Thyroid gland (tissue), 4 donors: ENCODE results near the gene KRT81. TPM values are rescaled to one million over a fixed set of nuclear protein-coding genes. Genes with fewer than 3 reads are reported as not detected.
A peak's percentile ranks its signal among the peaks of the same experiment; 100 is the strongest.

Source experiments
- DNase-seq, 2 donors: peaks; one replicate each; pipeline ENCODE4 v3.0.0-alpha.2; 2019
- H3K27ac ChIP-seq, 3 donors: fragments of 200-600 bp; sonication (generic); 1 replicate in 2 of 3; 2 replicates in 1 of 3; pipeline ENCODE4 v1.5.1; 2016 to 2019; ENCODE audit warnings: mild to moderate bottlenecking in 1 of 3, moderate library complexity in 1 of 3
- H3K27me3 ChIP-seq: fragments of 200-600 bp; sonication (generic); one replicate; pipeline ENCODE4 v1.5.1; 2019
- H3K36me3 ChIP-seq, 2 donors: fragments of 200-600 bp; sonication (generic); one replicate each; pipeline ENCODE4 v1.5.1; 2016 to 2019
- H3K4me1 ChIP-seq, 2 donors: fragments of 200-600 bp; sonication (generic); one replicate each; pipeline ENCODE4 v1.5.1; 2017 to 2019
- H3K4me3 ChIP-seq, 3 donors: fragments of 200-600 bp; sonication (generic); replicated peaks in 1 of 3; 1 replicate in 2 of 3; 2 replicates in 1 of 3; pipeline ENCODE4 v1.5.1; 2016; ENCODE audit warnings: mild to moderate bottlenecking in 1 of 3
- H3K9me3 ChIP-seq: fragments of 200-600 bp; sonication (generic); one replicate; pipeline ENCODE4 v1.5.1; 2017
- CTCF ChIP-seq, 6 experiments: fragments of 200-600 bp in 3 of 6; fragments of 450-650 bp in 3 of 6; sonication (generic) in 3 of 6; IDR thresholded peaks; one replicate each; pipeline ENCODE4 v1.5.1; 2016 to 2019; ENCODE audit warnings: antibody characterized with exemption in 6 of 6, mild to moderate bottlenecking in 2 of 6, inconsistent platforms in 1 of 6, moderate library complexity in 1 of 6
- POLR2A ChIP-seq, 2 donors: fragments of 450-650 bp; IDR thresholded peaks; one replicate each; pipeline ENCODE4 v1.6.1; 2017; ENCODE audit warnings: antibody characterized with exemption in 2 of 2, mild to moderate bottlenecking in 2 of 2, moderate library complexity in 1 of 2
- WGBS, 2 donors: methylation state at CpG; one replicate each; pipeline ENCODE4 v1.1.5; 2017; 5-methylcytosine and 5-hydroxymethylcytosine counted together
- intact Hi-C: fragments of 100-400 bp; cut with DNase I; formaldehyde crosslinking; loops from one replicate; pipeline ENCODE4 v1.15.1; 2023
- total RNA-seq, 4 donors: library from RNA; depleted of rRNA; stranded (reverse); fragments of >200 nt; gene quantifications; one replicate each; pipeline ENCODE4 v1.2.3, GENCODE V29; 2016

KRT81 gene
- total RNA-seq, 4 donors from 2014 or later: 0.11 to 0.71 TPM; not detected in 2

GRCh38 chr12:52247622-52248540 is 43.5 kb downstream of the KRT81 start:
- no peak for TF ChIP-seq CTCF (IDR thresholded peaks at IDR 0.05)
- Histone ChIP-seq H3K36me3 (no peaks in the 10 kb centered on the region), H3K4me1 (peaks cover 67 to 72% of the 10 kb centered on the region in 2 donors), H3K4me3 (no peak overlapping the region), H3K27me3 (no peaks in the 10 kb centered on the region), H3K27ac (peak overlapping the region; percentile 94 to 100 (median 99)), H3K9me3 (no peaks in the 10 kb centered on the region)
- WGBS, 2 donors: 78 to 85% methylated on average over 10 of the region's 10 CpGs
- DNase-seq: peak; percentile 37 to 49
- intact Hi-C loops: no loop called here

GRCh38 chr12:52246720-52247621 is 44.4 kb downstream of the KRT81 start:
- Histone ChIP-seq H3K27me3 (no peaks in the 10 kb centered on the region), H3K4me3 (no peak overlapping the region), H3K27ac (peak overlapping the region; percentile 94 to 100 (median 99)), H3K36me3 (no peaks in the 10 kb centered on the region), H3K4me1 (peaks cover 76 to 82% of the 10 kb centered on the region in 2 donors), H3K9me3 (no peaks in the 10 kb centered on the region)
- WGBS, 2 donors: 47 to 50% methylated on average over 10 of the region's 10 CpGs
- intact Hi-C loops: no loop called here
- TF ChIP-seq CTCF (IDR thresholded peaks at IDR 0.05) (no peak), POLR2A (IDR thresholded peaks at IDR 0.05) (no peak)
- peak; percentile 56 to 59 for DNase-seq

GRCh38 chr12:52245962-52246569 is 45.3 kb downstream of the KRT81 start:
- Histone ChIP-seq H3K4me3 (no peak overlapping the region), H3K36me3 (peaks cover 0 to 3% of the 10 kb centered on the region in 2 donors), H3K27me3 (no peaks in the 10 kb centered on the region), H3K4me1 (peaks cover 81 to 91% of the 10 kb centered on the region in 2 donors), H3K9me3 (no peaks in the 10 kb centered on the region), H3K27ac (peak overlapping the region; percentile 94 to 100 (median 99))
- 64 to 82% methylated on average over 7 of the region's 7 CpGs for WGBS, 2 donors
- intact Hi-C loops: no loop called here
- no peak for DNase-seq
- no peak for TF ChIP-seq POLR2A (IDR thresholded peaks at IDR 0.05)

GRCh38 chr12:52245259-52245961 is 45.9 kb downstream of the KRT81 start:
- TF ChIP-seq POLR2A (IDR thresholded peaks at IDR 0.05) (peak in 1 of 2 donors; percentile 8), CTCF (IDR thresholded peaks at IDR 0.05) (no peak)
- Histone ChIP-seq H3K4me1 (peaks cover 81 to 95% of the 10 kb centered on the region in 2 donors), H3K27ac (peak overlapping the region; percentile 94 to 100 (median 99)), H3K36me3 (peaks cover 0 to 3% of the 10 kb centered on the region in 2 donors), H3K27me3 (no peaks in the 10 kb centered on the region), H3K4me3 (no peak overlapping the region), H3K9me3 (no peaks in the 10 kb centered on the region)
- intact Hi-C loops: no loop called here
- WGBS, 2 donors: 78 to 89% methylated on average over 13 to 20 of the region's 20 CpGs
- peak; percentile 35 to 61 for DNase-seq
